PFSK-1 (cell line): ENCODE results near the gene AKT2.

ENCODE experiments used
- FOXP2 ChIP-seq: optimal IDR thresholded peaks from 2 replicates; pipeline ENCODE3; 2011; ENCODE audit warnings: borderline replicate concordance, control low read depth, inconsistent platforms; ENCODE audit not compliant: insufficient read depth; ENCODE audit errors: extremely low read length, extremely low read depth
- POLR2AphosphoS5 ChIP-seq: IDR thresholded peaks from 2 replicates; pipeline ENCODE4 v1.6.1; 2012; ENCODE audit warnings: low read depth, mild to moderate bottlenecking, control low read depth, low read length, moderate library complexity
- SIN3A ChIP-seq: IDR thresholded peaks from 2 replicates; pipeline ENCODE4 v1.6.1; 2012; ENCODE audit warnings: mild to moderate bottlenecking, low read length, moderate library complexity, borderline replicate concordance; ENCODE audit not compliant: insufficient read depth
- TAF1 ChIP-seq: IDR thresholded peaks from 2 replicates; pipeline ENCODE4 v1.6.1; 2012; ENCODE audit warnings: low read length, control low read depth, borderline replicate concordance; ENCODE audit not compliant: insufficient read depth
- TF ChIP-seq, protein P1 (sequence below), 2 experiments: IDR thresholded peaks; 2 replicates each; pipeline versions ENCODE4 v1.6.1 to v1.8.0; 2011 to 2012; ENCODE audit warnings: low read depth in 2 of 2, low read length in 2 of 2, control low read depth in 1 of 2, inconsistent platforms in 1 of 2, mild to moderate bottlenecking in 1 of 2, moderate library complexity in 1 of 2; ENCODE audit not compliant: insufficient read depth in 1 of 2

GRCh38 chr19:40232479-40232878 is 52.7 kb downstream of the AKT2 start:
- TF ChIP-seq, protein P1, sequence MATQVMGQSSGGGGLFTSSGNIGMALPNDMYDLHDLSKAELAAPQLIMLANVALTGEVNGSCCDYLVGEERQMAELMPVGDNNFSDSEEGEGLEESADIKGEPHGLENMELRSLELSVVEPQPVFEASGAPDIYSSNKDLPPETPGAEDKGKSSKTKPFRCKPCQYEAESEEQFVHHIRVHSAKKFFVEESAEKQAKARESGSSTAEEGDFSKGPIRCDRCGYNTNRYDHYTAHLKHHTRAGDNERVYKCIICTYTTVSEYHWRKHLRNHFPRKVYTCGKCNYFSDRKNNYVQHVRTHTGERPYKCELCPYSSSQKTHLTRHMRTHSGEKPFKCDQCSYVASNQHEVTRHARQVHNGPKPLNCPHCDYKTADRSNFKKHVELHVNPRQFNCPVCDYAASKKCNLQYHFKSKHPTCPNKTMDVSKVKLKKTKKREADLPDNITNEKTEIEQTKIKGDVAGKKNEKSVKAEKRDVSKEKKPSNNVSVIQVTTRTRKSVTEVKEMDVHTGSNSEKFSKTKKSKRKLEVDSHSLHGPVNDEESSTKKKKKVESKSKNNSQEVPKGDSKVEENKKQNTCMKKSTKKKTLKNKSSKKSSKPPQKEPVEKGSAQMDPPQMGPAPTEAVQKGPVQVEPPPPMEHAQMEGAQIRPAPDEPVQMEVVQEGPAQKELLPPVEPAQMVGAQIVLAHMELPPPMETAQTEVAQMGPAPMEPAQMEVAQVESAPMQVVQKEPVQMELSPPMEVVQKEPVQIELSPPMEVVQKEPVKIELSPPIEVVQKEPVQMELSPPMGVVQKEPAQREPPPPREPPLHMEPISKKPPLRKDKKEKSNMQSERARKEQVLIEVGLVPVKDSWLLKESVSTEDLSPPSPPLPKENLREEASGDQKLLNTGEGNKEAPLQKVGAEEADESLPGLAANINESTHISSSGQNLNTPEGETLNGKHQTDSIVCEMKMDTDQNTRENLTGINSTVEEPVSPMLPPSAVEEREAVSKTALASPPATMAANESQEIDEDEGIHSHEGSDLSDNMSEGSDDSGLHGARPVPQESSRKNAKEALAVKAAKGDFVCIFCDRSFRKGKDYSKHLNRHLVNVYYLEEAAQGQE (IDR thresholded peaks at IDR 0.05; ENCODE audit: insufficient read depth in 1 of 2, low read depth in 2 of 2, low read length in 2 of 2), result no peak
- TF ChIP-seq POLR2AphosphoS5, result no peak
- no peak for TF ChIP-seq TAF1
- TF ChIP-seq FOXP2, result peak; percentile 81
- TF ChIP-seq SIN3A, result no peak
